M059J (cell line): ENCODE data around the gene BCL11A. TPM values are rescaled to one million over a fixed set of nuclear protein-coding genes. Genes with fewer than 3 reads are reported as not detected.

Source experiments
- DNase-seq: peaks from one replicate; pipeline ENCODE4 v3.0.0-alpha.2; 2012; ENCODE audit warnings: low read depth
- total RNA-seq: library from RNA; depleted of rRNA; stranded (reverse); fragments of >200 nt; shearing (Covaris generic); gene quantifications from 2 replicates; pipeline ENCODE4 v1.2.3, GENCODE V29; 2014

The BCL11A gene
- total RNA-seq, 1 experiment from 2014 or later = not detected

DNA sequence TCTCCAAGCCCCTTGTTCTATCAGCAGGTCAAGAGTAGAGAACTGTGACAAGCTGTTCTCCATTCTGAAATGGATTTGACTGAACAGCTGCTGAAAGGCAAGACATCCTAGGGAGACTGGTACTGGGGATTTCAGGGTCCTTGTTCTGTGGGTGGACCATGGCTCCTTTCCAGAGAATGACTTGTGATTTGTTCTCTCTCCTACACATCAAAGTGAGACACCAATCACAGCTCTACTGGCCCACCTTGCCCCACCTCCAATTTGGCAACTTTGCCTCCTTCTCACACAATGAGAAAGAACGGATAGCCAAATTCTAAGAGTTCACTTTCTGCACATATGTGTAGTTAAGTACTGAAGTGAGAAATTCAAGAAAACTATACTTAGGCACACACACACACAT, 67.4 kb downstream of the BCL11A start:
- no peak for DNase-seq

GRCh38 chr2:60485550-60485949, 67.9 kb downstream of the BCL11A start:
- no peak for DNase-seq

- DNase-seq = no peak
Observed at GRCh38 chr2:60485055-60485454, 68.4 kb downstream of the BCL11A start.

GRCh38 chr2:60484133-60484645, 69.3 kb downstream of the BCL11A start:
- no peak for DNase-seq

DNA sequence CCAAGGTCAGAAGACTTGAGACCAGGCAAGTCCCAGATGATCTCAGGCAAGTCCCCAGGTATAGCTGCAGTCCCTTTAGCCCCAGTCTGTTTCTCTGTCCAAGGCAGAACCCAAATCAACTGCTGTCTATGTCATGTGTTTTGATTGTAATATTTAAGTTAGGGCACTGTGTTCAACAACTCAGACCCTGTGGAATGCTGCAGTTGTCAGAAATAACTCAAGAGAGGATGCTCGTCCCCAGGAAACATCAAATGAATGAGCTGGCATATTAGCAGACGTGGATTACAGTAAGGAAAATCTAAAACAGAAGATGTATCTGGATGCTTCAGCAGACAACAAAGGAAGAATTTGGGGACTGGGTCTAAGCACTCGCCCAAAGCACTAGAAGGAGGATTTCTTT, 70.1 kb downstream of the BCL11A start:
- DNase-seq = no peak

GRCh38 chr2:60482222-60482621, 71.2 kb downstream of the BCL11A start:
- DNase-seq = no peak

GRCh38 chr2:60481257-60481656, 72.2 kb downstream of the BCL11A start:
- no peak for DNase-seq

DNA sequence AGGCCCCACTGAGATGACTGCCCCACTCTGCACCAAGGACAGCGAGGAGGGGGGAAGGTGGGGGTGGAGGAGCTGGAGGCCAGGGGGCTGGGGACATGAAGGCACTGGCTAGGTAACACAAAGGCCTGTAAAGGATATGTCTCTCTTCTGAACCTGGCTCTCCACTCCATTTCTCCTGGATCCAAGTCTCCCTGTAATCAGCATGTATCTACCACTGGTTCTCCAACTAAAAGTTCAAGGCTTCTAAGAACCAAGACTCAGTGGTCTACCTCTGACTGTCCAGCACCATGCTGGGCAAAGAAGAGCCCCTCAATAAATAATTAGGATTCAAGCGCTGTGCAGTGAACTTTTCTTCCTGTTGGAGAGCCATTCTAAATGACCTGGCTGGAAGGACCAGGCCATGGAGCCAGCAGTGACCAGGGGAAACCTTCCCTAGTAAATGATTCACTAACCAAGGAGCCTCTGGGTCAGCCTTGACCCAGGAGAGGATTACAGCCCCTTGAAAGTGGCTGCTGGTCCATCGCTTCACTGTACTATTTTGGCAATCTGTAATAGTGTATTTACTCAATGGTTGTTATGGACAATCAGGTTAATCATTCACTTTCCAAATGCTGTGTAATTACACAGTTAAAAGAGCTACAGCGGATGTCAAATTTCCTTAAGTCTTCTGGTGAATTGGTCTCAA, 73.2 kb downstream of the BCL11A start:
- DNase-seq = no peak

GRCh38 chr2:60479226-60480088, 74.0 kb downstream of the BCL11A start:
- DNase-seq = no peak

DNA sequence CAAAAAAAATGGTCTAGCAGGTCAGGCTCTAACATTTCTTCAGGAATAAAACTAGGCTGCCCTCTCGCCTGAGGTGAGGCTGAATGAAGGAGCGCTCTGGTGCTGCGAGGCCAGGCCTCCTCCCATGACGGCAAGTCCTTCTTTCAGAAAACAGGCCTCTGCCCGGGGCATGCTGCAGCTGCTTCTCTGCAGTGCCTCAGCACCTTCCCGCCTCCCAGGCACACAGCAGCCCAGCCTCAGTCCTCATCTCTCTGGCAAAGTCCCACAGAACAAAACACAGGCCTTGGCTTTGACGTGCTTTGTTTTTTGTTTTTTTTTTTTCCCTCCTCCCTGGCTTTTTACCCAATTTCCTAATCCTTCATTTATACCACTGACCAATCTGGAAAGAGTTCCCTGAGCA, 74.8 kb downstream of the BCL11A start:
- no peak for DNase-seq

DNA sequence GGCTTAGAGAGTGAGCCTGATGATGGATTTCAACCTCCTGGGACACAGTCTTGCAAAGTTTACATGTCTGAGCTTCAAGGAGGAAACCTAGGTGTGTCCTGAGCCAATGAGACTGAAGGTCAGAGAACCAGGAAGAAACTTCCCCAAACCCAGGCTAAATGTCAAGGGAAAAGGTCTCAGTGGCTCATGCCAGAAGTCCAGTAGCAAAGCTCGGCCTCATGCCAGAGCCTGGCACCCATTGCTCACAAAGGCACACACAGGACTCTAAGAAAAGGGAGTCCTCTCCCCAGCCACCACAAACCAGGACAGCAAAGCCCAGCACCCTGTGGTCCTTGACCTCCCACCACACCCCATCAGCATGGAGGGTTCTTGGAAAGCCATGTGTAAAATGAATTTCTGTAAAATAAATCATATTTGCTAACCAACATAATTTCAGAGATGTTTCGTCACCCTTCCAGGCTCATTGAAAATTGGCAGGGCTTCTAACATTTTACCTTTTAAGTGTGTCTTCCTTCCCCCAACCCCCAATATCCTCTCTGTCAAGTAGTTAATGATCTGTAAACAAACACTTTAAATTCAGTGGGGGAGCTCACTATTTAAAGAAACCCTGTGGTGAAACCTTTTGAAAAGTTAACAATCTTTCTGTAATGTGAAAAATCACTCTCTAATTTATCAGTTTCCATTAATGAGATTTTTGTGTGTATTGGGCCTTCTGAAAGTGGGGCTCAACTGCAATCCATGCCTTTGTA, 77.1 kb downstream of the BCL11A start:
- DNase-seq = no peak

GRCh38 chr2:60475123-60475830, 78.2 kb downstream of the BCL11A start:
- no peak for DNase-seq

- DNase-seq = no peak
Observed at GRCh38 chr2:60474301-60474700, 79.2 kb downstream of the BCL11A start.

- DNase-seq = no peak
Observed at GRCh38 chr2:60473546-60473945, 79.9 kb downstream of the BCL11A start.

- DNase-seq = no peak
Observed at GRCh38 chr2:60472663-60473289, 80.7 kb downstream of the BCL11A start.

DNA sequence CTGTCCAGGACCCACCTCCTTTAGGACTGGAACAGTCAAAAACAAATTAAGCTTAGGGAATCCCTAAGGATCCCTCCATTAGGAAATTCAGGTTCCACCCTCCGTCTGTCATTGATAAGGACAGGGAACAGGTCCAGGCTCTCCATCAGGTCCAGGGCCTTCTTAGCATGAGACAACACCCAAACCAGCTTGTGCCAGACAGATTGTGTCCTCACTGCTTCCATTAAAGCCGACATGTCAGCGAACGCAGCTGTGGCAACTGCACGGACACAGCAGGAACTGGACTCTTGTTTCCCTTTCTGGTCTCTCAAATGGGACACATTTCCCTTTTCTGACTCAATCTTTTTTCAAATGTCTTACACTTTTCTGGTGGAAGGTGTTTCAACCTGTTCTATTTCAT, 81.4 kb downstream of the BCL11A start:
- DNase-seq = no peak

GRCh38 chr2:60470340-60470739, 83.1 kb downstream of the BCL11A start:
- DNase-seq = no peak

DNA sequence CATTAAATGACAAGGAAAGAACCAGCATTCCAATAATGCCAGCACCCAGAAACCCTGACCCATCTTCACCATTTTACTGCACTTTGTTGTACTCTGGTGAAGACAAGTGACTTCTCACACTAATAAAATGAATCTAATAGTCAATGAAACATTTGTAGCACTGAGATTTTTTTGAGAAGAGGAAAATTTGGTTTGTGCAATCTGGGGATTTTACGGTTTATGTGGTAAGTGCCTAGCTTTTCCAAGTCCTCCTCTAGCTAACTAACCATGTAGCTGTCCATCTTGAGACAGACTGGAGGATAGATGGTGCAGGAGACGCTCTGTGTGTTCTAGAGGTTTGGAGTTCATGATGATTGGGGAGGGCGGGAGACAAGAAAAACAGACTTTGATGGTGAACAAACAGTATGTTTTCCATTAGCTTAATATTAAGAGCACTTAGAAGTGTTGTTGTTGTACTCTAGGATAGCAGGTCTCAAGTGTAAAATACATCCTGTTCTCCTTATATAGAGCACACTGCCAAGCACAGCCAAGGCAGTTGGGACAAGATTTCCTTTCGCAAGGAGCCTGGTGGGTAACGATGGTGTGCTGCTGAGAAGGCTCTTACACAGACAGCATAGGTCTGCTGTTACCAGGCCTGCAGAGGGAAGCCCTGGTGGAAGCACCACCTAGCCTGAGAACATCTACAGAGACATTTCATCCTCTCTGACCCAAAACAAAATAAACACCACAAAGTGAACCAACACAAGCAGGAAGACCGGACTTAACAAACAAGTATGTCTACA, 83.7 kb downstream of the BCL11A start:
- no peak for DNase-seq

GRCh38 chr2:60468382-60469085, 84.9 kb downstream of the BCL11A start:
- DNase-seq = peak; percentile 2
